WTC11 (cell line): ENCODE measurements around the gene ZFHX3. TPM values are rescaled to one million over a fixed set of nuclear protein-coding genes. Genes with fewer than 3 reads are reported as not detected.

Experiments
- ATAC-seq: fragments of 200-7000 bp; cut with Tn5 transposase; 2 replicates; pipeline ENCODE4 v1.10.0; 2021; ENCODE audit warnings: mild to moderate bottlenecking, moderate library complexity
- CTCF ChIA-PET: fragments of 300-600 bp; sonication (Branson Sonifier 250); formaldehyde crosslinking; loops from one replicate; lab custom pipeline; 2021; ENCODE audit warnings: antibody characterized with exemption; lab: Charles Lee
- POLR2A ChIA-PET: fragments of 350-600 bp; sonication (Branson Sonifier 250); formaldehyde crosslinking; loops from one replicate; lab custom pipeline; 2021; ENCODE audit warnings: antibody characterized with exemption; lab: Charles Lee
- DNase-seq: peaks from one replicate; pipeline ENCODE4 v3.0.0; 2021; ENCODE audit warnings: low spot score
- H3K27ac Mint-ChIP-seq: 2 replicates; pipeline ENCODE4 v1.8.0; 2021; ENCODE audit warnings: mixed read lengths
- H3K27me3 Mint-ChIP-seq: 2 replicates; pipeline ENCODE4 v1.8.0; 2021; ENCODE audit warnings: low read depth, mild to moderate bottlenecking, moderate library complexity, mixed read lengths
- H3K36me3 Mint-ChIP-seq: 2 replicates; pipeline ENCODE4 v1.8.0; 2021; ENCODE audit warnings: mixed read lengths
- H3K4me1 Mint-ChIP-seq: 2 replicates; pipeline ENCODE4 v1.8.0; 2022; ENCODE audit warnings: mixed read lengths
- H3K4me3 Mint-ChIP-seq: 2 replicates; pipeline ENCODE4 v1.8.0; 2021; ENCODE audit warnings: mild to moderate bottlenecking, moderate library complexity, mixed read lengths
- H3K9me3 Mint-ChIP-seq: 2 replicates; pipeline ENCODE4 v1.8.0; 2021; ENCODE audit warnings: mixed read lengths
- AR ChIP-seq: fragments of 250-450 bp; sonication (Bioruptor Pico); IDR thresholded peaks from 2 replicates; pipeline ENCODE4 v1.9.0; 2021; ENCODE audit warnings: mild to moderate bottlenecking
- ARID4B ChIP-seq: sonication (generic); formaldehyde crosslinking; IDR thresholded peaks from 2 replicates; pipeline ENCODE4 v1.8.0; 2023; ENCODE audit warnings: missing genetic modification reagents, mild to moderate bottlenecking, borderline replicate concordance
- CBFB ChIP-seq: sonication (generic); formaldehyde crosslinking; IDR thresholded peaks from 2 replicates; pipeline ENCODE4 v1.8.1; 2022; ENCODE audit warnings: mild to moderate bottlenecking, low read depth, missing genetic modification reagents
- CTCF ChIP-seq: fragments of 200-600 bp; IDR thresholded peaks from 2 replicates; pipeline ENCODE4 v1.8.0; 2022; ENCODE audit warnings: antibody characterized with exemption
- EMX1 ChIP-seq: fragments of 250-450 bp; sonication (Bioruptor Pico); IDR thresholded peaks from 2 replicates; pipeline ENCODE4 v1.8.0; 2021; ENCODE audit warnings: mild to moderate bottlenecking
- ETV6 ChIP-seq: sonication (generic); formaldehyde crosslinking; IDR thresholded peaks from 2 replicates; pipeline ENCODE4 v1.8.1; 2022; ENCODE audit warnings: mild to moderate bottlenecking, missing genetic modification reagents
- FOXK1 ChIP-seq: sonication (generic); formaldehyde crosslinking; IDR thresholded peaks from 2 replicates; pipeline ENCODE4 v1.8.0; 2022; ENCODE audit warnings: mild to moderate bottlenecking, moderate library complexity, missing genetic modification reagents
- FOXP1 ChIP-seq: sonication (generic); formaldehyde crosslinking; IDR thresholded peaks from 2 replicates; pipeline ENCODE4 v1.8.0; 2022; ENCODE audit warnings: missing genetic modification reagents, mild to moderate bottlenecking, moderate library complexity, borderline replicate concordance
- GABPB1 ChIP-seq: sonication (generic); formaldehyde crosslinking; IDR thresholded peaks from 2 replicates; pipeline ENCODE4 v1.8.1; 2023; ENCODE audit warnings: mild to moderate bottlenecking, missing genetic modification reagents
- HMGA2 ChIP-seq: fragments of 250-450 bp; sonication (Bioruptor Pico); IDR thresholded peaks from 2 replicates; pipeline ENCODE4 v1.4.0; 2021; ENCODE audit warnings: mild to moderate bottlenecking, moderate library complexity
- JAZF1 ChIP-seq: fragments of 250-450 bp; sonication (Bioruptor Pico); IDR thresholded peaks from 2 replicates; pipeline ENCODE4 v1.9.0; 2021; ENCODE audit warnings: moderate library complexity, mild to moderate bottlenecking, inconsistent platforms
- KAT7 ChIP-seq: sonication (generic); formaldehyde crosslinking; IDR thresholded peaks from 2 replicates; pipeline ENCODE4 v1.8.1; 2023; ENCODE audit warnings: missing genetic modification reagents, mild to moderate bottlenecking, borderline replicate concordance
- MXD4 ChIP-seq: fragments of 250-450 bp; sonication (Bioruptor Pico); IDR thresholded peaks from 2 replicates; pipeline ENCODE4 v1.8.0; 2021; ENCODE audit warnings: mild to moderate bottlenecking, moderate library complexity, borderline replicate concordance
- NFATC4 ChIP-seq: fragments of 250-450 bp; sonication (Bioruptor Pico); IDR thresholded peaks from 2 replicates; pipeline ENCODE4 v1.9.0; 2021; ENCODE audit warnings: mild to moderate bottlenecking
- NFYB ChIP-seq: sonication (generic); formaldehyde crosslinking; conservative IDR thresholded peaks from 2 replicates; pipeline ENCODE4 v1.8.0; 2022; ENCODE audit warnings: low read depth, missing genetic modification reagents
- SMAD3 ChIP-seq: sonication (generic); formaldehyde crosslinking; IDR thresholded peaks from 2 replicates; pipeline ENCODE4 v1.8.0; 2022; ENCODE audit warnings: missing genetic modification reagents, mild to moderate bottlenecking, borderline replicate concordance
- SMAD4 ChIP-seq: sonication (generic); formaldehyde crosslinking; IDR thresholded peaks from 2 replicates; pipeline ENCODE4 v1.8.0; 2022; ENCODE audit warnings: mild to moderate bottlenecking, missing genetic modification reagents
- SOX15 ChIP-seq: fragments of 250-450 bp; sonication (Bioruptor Pico); IDR thresholded peaks from 2 replicates; pipeline ENCODE4 v1.9.0; 2021; ENCODE audit warnings: mild to moderate bottlenecking
- SP1 ChIP-seq: sonication (generic); formaldehyde crosslinking; conservative IDR thresholded peaks from 2 replicates; pipeline ENCODE4 v1.8.1; 2022; ENCODE audit warnings: missing genetic modification reagents
- USF2 ChIP-seq: sonication (generic); formaldehyde crosslinking; IDR thresholded peaks from 2 replicates; pipeline ENCODE4 v1.8.1; 2023; ENCODE audit warnings: mild to moderate bottlenecking, missing genetic modification reagents, moderate library complexity
- ZBTB21 ChIP-seq: sonication (generic); formaldehyde crosslinking; IDR thresholded peaks from 2 replicates; pipeline ENCODE4 v1.8.1; 2023; ENCODE audit warnings: mild to moderate bottlenecking, missing genetic modification reagents, borderline replicate concordance
- ZMAT4 ChIP-seq: fragments of 250-450 bp; sonication (Bioruptor Pico); IDR thresholded peaks from 2 replicates; pipeline ENCODE4 v1.9.0; 2021; ENCODE audit warnings: mild to moderate bottlenecking
- ZNF138 ChIP-seq: sonication (generic); formaldehyde crosslinking; conservative IDR thresholded peaks from 2 replicates; pipeline ENCODE4 v1.8.1; 2022; ENCODE audit warnings: mild to moderate bottlenecking, moderate library complexity, missing genetic modification reagents
- ZNF263 ChIP-seq: sonication (generic); formaldehyde crosslinking; IDR thresholded peaks from 2 replicates; pipeline ENCODE4 v1.8.1; 2022; ENCODE audit warnings: low read depth, mild to moderate bottlenecking, moderate library complexity, missing genetic modification reagents
- ZNF396 ChIP-seq: fragments of 250-450 bp; sonication (Bioruptor Pico); IDR thresholded peaks from 2 replicates; pipeline ENCODE4 v1.8.0; 2021; ENCODE audit warnings: mild to moderate bottlenecking, moderate library complexity, borderline replicate concordance
- ZNF423 ChIP-seq: fragments of 250-450 bp; sonication (Bioruptor Pico); IDR thresholded peaks from 2 replicates; pipeline ENCODE4 v2.1.2; 2022; ENCODE audit warnings: mild to moderate bottlenecking, moderate library complexity
- ZNF425 ChIP-seq: fragments of 250-450 bp; sonication (Bioruptor Pico); conservative IDR thresholded peaks from 2 replicates; pipeline ENCODE4 v1.9.0; 2021; ENCODE audit warnings: mild to moderate bottlenecking
- total RNA-seq: library from RNA; stranded (reverse); gene quantifications from 3 replicates; pipeline ENCODE4 v1.2.3, GENCODE V29; 2021

Gene ZFHX3
- total RNA-seq, 1 experiment from 2014 or later: 5.7 TPM

- TF ChIP-seq ARID4B (CRISPR knock-in tag): no peak
- TF ChIP-seq JAZF1: no peak
- TF ChIP-seq ZBTB21: no peak
- no peak for TF ChIP-seq ZMAT4
- no peak for TF ChIP-seq SMAD4 (CRISPR knock-in tag)
- TF ChIP-seq KAT7 (CRISPR knock-in tag): no peak
- no peak for TF ChIP-seq MXD4 (CRISPR knock-in tag)
- no peak for TF ChIP-seq NFATC4 (CRISPR knock-in tag)
- TF ChIP-seq USF2 (CRISPR knock-in tag): no peak
- no peak for TF ChIP-seq SMAD3
Observed at GRCh38 chr16:72972878-72973571, 74.9 kb downstream of the ZFHX3 start (continued).

GRCh38 chr16:72971370-72971769 lies 76.6 kb downstream of the ZFHX3 start:
- no peak for ATAC-seq
- Mint-ChIP-seq H3K27me3 (no peaks in the 10 kb centered on the region), H3K9me3 (no peaks in the 10 kb centered on the region), H3K36me3 (no peaks in the 10 kb centered on the region), H3K4me1 (no peaks in the 10 kb centered on the region), H3K4me3 (no peak overlapping the region), H3K27ac (no peak overlapping the region)
- POLR2A ChIA-PET: no interaction called here
- CTCF ChIA-PET: interaction anchor here (1.9 to 3.9 kb wide), 2 partner anchors 10 to 24 kb away, joined by 4 to 18 read pairs; no protein-coding TSS in a partner anchor
- no peak for DNase-seq
- TF ChIP-seq NFYB (no peak), SOX15 (CRISPR knock-in tag) (no peak), SP1 (CRISPR knock-in tag) (no peak), ETV6 (CRISPR knock-in tag) (no peak), ZNF138 (no peak), AR (CRISPR knock-in tag) (no peak), ZNF423 (CRISPR knock-in tag) (no peak), ZNF263 (CRISPR knock-in tag) (no peak), CTCF (no peak), ZNF425 (no peak), FOXK1 (CRISPR knock-in tag) (no peak), FOXP1 (CRISPR knock-in tag) (no peak), HMGA2 (no peak), CBFB (CRISPR knock-in tag) (no peak), ZNF396 (CRISPR knock-in tag) (no peak), EMX1 (CRISPR knock-in tag) (no peak), GABPB1 (CRISPR knock-in tag) (no peak)
